SK-N-SH (cell line): ENCODE measurements around the gene CDCP1.
A peak's percentile ranks its signal among the peaks of the same experiment; 100 is the strongest.

ENCODE experiments used
- EZH2phosphoT487 ChIP-seq: fragments of 200-600 bp; sonication (generic); IDR thresholded peaks from 2 replicates; pipeline ENCODE4 v1.6.1; 2017; ENCODE audit warnings: low read depth, mixed run types, mild to moderate bottlenecking, antibody characterized with exemption, moderate library complexity, borderline replicate concordance
- TF ChIP-seq, protein P1 (sequence below): IDR thresholded peaks from 2 replicates; pipeline ENCODE4 v1.4.0; 2012; ENCODE audit warnings: low read depth
- TF ChIP-seq, protein P2 (sequence below): fragments of 200-600 bp; sonication (generic); IDR thresholded peaks from 2 replicates; pipeline ENCODE4 v1.6.1; 2017; ENCODE audit warnings: antibody characterized with exemption, mild to moderate bottlenecking, moderate library complexity

DNA sequence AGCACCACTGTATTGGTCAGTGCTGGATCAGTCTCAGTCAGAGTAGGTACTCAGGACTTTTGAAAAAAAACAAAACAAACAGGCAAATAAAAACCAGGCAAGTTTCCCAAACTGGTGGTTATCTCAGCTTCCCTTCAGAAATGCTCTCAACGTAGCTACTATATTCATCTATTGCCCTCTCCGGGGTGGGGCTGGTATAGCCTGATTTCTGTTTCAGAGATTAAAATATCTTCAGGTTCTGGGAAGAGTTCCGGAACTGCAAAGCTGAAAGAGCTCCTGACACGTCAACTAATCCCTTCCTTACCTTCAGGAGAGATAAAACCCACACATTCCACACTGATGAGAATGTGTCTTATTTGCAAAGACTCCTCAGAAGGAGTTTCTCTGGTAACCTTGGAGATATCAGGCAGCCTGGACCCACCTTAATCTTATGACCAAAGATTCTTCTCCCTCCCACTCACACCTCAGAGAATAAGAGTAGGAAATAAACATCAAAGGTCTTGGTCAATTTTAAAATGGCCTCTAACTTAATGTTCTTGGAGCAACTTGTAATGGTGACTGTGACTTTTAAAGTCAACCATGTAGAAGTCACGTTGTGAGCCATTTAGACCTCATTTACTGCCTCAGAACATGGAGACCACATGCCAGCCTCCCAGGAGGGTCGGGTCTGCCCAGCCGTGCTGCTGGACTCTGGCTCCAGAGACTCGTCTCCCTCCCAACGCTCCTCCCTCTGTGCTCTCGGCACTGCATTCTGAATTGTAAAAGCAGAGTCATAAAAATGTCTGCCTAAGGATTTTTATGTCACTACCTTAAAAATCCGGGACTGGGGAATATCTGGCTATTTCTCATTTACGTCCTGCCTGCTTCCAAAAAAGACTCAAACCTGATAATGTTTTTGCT lies 53.8 kb downstream of the CDCP1 start:
- TF ChIP-seq, protein P1, sequence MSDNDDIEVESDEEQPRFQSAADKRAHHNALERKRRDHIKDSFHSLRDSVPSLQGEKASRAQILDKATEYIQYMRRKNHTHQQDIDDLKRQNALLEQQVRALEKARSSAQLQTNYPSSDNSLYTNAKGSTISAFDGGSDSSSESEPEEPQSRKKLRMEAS = 0 out of 2 replicates have a peak, but pooled peaks have one; percentile 27
- TF ChIP-seq, protein P2, sequence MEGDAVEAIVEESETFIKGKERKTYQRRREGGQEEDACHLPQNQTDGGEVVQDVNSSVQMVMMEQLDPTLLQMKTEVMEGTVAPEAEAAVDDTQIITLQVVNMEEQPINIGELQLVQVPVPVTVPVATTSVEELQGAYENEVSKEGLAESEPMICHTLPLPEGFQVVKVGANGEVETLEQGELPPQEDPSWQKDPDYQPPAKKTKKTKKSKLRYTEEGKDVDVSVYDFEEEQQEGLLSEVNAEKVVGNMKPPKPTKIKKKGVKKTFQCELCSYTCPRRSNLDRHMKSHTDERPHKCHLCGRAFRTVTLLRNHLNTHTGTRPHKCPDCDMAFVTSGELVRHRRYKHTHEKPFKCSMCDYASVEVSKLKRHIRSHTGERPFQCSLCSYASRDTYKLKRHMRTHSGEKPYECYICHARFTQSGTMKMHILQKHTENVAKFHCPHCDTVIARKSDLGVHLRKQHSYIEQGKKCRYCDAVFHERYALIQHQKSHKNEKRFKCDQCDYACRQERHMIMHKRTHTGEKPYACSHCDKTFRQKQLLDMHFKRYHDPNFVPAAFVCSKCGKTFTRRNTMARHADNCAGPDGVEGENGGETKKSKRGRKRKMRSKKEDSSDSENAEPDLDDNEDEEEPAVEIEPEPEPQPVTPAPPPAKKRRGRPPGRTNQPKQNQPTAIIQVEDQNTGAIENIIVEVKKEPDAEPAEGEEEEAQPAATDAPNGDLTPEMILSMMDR = peak; percentile 16; the same call in 1 of the 2 replicates
- TF ChIP-seq EZH2phosphoT487 = no peak
